Activated T-cell treated with anti-CD3 and anti-CD28 coated beads, Interleukin-2, amount 50 U/mL, for 48 hours (primary cell): ENCODE measurements around the gene PSME3.
"Not testable (repeated sequence)": the region's sequence is repeated elsewhere in the genome, so short reads cannot be mapped to it uniquely, and the experiment has no call there.

Source experiments
- DNase-seq, 2 experiments: peaks; one replicate each; pipeline ENCODE4 v3.0.0-alpha.2; 2020

Gene PSME3

DNA sequence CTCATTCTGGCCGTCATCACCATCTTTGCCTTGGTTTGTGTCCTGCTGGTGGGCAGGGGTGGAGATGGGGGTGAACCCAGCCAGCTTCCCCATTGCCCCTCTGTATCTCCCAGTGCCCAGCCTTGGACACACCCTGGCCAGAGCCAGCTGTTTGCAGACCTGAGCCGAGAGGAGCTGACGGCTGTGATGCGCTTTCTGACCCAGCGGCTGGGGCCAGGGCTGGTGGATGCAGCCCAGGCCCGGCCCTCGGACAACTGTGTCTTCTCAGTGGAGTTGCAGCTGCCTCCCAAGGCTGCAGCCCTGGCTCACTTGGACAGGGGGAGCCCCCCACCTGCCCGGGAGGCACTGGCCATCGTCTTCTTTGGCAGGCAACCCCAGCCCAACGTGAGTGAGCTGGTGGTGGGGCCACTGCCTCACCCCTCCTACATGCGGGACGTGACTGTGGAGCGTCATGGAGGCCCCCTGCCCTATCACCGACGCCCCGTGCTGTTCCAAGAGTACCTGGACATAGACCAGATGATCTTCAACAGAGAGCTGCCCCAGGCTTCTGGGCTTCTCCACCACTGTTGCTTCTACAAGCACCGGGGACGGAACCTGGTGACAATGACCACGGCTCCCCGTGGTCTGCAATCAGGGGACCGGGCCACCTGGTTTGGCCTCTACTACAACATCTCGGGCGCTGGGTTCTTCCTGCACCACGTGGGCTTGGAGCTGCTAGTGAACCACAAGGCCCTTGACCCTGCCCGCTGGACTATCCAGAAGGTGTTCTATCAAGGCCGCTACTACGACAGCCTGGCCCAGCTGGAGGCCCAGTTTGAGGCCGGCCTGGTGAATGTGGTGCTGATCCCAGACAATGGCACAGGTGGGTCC lies 18.4 kb downstream of the PSME3 start:
- DNase-seq, result not testable (repeated sequence)

DNA sequence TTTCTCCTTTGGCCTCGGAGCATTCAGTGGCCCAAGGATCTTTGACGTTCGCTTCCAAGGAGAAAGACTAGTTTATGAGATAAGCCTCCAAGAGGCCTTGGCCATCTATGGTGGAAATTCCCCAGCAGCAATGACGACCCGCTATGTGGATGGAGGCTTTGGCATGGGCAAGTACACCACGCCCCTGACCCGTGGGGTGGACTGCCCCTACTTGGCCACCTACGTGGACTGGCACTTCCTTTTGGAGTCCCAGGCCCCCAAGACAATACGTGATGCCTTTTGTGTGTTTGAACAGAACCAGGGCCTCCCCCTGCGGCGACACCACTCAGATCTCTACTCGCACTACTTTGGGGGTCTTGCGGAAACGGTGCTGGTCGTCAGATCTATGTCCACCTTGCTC lies 19.2 kb downstream of the PSME3 start:
- no peak for DNase-seq

DNA sequence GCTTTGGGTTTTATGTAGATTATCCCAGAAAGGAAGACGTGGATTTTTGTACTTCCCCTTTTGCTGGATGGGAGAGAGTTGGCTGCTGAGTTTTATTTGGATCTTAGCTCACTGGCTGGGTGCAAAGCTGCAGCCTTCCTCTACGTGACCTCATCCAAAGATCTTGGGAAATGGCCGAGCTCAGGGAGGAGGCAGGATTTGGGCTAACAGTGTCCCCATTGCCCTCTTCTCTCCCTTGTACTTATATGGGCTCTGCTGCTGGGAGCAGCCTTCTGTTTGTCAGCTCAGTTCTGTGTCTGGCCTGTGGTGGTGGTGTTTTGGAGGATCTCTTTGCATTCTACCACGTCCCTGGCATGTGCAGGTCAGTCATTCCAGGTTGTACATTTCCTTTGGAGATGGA lies 19.8 kb downstream of the PSME3 start:
- DNase-seq, result no peak

DNA sequence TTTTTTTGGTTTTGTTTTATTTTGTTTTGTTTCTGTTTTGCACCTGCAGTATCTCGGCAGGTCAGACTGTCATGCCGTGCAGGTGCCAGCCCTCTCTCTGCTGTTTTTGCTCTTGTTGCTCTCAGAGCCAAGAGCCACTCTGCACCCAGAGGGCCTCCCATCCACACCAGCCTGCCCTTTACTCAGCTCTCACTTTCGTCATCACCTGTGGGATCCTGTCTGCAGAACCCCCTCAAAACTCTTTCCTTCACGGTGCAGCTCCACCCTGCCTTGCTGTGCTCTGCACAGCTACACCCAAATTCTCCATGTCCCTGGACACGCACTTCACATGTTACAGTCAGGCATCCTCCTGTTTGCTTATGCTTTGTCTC lies 20.4 kb downstream of the PSME3 start:
- no peak for DNase-seq

DNA sequence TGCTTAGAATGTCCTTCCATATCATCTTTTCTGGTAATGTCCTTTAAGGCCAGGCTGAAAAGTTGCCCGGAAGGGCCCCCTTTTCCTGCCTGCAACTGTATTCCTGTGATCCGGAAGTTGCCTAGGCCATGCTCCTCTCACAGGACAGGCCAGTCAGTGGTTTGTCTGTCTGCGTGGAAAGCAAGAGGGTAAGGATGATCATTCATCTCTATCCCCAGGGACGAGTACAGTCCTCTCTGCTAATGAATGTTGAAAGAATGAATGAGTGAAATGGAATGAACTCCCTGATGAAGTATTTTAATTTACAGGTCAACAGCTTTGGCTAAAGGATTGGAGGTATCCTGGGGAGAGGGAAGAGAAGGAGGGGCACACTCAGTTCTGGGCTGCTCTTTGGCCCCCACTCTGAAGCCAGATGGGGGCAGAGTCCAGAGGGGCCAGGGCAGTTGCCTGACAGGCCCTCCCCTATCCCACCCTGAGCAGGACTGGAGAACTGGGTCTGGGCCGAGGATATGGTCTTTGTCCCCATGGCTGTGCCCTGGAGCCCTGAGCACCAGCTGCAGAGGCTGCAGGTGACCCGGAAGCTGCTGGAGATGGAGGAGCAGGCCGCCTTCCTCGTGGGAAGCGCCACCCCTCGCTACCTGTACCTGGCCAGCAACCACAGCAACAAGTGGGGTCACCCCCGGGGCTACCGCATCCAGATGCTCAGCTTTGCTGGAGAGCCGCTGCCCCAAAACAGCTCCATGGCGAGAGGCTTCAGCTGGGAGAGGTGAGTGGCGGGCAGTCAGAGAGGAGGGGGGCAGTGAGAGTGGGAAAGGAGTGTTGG lies 21.0 kb downstream of the PSME3 start:
- DNase-seq, result no peak

DNA sequence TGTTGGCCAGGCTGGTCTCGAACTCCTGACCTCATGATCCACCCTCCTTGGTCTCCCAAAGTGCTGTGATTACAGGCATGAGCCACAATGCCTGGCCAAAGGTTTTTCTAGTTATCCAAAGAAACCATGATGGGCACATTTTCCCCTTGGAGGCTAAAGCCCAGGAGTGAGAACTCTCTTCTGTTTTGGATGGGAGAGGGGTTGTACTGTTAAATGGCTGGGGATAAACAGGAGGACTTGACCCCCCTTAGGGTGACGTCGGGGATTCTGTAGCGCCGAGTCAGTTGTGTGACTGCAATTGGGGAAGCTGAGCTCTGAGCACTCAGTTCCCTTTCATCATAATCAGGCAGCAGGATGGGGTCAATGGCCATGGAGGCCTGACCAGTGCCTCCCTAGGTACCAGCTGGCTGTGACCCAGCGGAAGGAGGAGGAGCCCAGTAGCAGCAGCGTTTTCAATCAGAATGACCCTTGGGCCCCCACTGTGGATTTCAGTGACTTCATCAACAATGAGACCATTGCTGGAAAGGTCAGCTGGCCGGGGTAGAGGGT lies 21.9 kb downstream of the PSME3 start:
- DNase-seq, result no peak

DNA sequence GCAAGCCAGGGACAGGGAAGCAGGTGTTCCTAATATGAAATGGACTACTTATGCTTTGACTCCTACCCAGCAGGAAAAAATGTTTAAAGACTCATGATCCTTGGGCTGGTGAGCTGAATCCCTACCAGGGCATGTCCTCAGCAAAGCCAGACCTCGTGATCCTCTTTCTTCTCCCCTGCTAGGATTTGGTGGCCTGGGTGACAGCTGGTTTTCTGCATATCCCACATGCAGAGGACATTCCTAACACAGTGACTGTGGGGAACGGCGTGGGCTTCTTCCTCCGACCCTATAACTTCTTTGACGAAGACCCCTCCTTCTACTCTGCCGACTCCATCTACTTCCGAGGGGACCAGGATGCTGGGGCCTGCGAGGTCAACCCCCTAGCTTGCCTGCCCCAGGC lies 22.9 kb downstream of the PSME3 start:
- not testable (repeated sequence) for DNase-seq

DNA sequence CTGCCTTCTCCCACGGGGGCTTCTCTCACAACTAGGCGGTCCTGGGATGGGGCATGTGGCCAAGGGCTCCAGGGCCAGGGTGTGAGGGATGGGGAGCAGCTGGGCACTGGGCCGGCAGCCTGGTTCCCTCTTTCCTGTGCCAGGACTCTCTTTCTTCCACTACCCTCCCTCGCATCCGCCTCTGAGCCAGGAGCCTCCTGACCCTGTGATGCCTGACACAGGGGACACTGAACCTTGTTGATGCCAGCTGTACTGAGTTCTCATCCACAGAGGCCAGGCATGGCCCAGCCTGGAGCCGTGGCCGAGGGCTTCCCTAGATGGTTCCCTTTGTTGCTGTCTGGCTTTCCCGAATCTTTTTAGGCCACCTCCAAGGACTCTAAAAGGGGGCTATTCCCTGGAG lies 23.3 kb downstream of the PSME3 start:
- not testable (repeated sequence) for DNase-seq

DNA sequence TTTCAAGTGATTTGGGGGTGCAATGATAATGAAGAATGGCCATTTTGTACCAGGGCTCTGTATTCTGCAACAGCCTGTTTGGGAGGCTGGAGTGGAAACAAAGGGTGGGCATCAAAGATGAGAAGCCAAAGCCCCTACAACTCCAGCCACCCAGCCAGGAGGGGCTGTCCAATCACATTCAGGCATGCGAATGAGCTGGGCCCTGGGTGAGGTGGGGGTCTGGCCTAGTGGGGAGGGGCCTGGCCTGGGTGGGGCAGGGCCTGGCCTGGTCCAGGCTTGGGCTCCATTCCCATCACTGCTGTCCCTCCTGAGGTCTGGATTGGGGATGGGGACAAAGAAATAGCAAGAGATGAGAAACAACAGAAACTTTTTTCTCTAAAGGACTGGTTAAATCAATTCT lies 24.2 kb downstream of the PSME3 start:
- DNase-seq, result no peak

DNA sequence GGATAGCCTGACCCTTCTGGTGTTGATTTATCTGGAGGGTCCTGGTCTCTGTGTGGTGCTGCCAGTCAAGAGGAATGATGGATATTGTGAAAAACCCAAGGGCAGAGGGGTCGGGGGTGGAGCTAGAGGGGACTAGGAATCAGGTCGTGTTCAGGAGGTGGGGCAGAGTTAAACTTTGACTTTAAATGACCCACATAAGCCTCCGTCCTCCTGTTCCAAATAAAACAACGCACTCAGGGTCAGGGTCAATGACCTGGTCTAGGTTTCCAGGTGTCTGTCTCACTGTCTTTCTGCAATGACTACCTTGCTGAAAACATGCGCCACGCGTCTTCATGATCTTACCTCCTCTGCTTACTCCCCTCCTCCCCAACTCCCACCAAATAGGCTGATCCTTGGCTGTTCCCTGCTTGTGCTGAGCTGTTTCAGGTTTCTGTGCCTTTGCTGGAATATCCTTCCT lies 32.5 kb downstream of the PSME3 start:
- DNase-seq, result no peak

DNA sequence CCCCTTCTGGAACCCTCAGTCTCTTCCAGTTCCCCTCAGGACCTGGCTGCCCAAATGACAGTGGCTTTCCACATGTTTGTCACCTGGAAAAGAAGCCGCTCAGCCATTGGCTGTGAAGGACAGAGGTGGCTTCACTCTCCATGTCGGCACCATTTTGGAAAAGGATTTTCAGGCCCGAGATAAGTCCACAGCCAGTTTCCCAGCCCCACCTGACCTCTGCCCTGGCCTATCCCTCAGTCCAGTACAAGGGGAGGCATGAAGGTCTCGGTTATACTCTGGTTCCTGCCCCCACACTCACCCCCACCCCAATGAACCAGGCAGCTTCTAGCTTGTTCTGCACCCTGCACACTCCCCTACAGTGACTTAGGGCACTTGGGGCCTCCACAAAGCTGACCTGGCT lies 33.0 kb downstream of the PSME3 start:
- DNase-seq, result no peak

DNA sequence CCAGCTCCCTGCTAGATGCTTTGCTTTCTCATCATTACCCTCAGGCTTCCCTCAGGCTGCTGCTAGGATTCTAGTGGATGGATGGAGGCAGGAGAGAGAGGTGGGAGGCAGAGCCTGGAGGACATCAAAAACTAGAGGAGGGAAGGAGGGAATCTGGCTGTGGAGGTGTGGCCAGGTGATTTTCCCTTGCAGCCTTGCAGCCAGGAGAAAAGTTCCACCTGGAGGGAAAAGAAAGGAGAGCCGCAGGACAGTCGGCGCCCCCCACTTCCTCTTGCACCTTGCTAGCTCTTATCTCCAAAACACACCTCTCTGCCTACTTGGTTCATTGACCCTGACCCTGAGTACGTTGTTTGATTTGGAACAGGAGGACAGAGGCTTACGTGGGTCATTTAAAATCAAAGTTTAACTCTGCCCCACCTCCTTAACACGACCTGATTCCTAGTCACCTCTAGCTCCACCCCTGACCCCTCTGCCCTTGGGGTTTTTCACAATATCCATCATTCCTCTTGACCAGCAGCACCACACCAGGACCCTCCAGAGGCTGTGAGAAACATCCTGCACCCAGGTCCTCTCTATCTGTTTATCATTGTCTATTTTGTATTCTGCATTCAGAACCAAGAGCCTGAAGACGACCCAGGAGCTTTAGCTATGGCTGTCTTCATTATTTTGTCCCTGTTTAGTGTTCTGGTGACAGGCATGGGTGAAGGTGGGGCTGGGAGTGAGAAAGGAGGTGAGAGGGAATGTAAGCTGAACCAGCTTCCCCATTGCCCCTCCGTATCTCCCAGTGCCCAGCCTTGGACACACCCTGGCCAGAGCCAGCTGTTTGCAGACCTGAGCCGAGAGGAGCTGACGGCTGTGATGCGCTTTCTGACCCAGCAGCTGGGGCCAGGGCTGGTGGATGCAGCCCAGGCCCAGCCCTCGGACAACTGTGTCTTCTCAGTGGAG lies 33.7 kb downstream of the PSME3 start:
- DNase-seq, result no peak

DNA sequence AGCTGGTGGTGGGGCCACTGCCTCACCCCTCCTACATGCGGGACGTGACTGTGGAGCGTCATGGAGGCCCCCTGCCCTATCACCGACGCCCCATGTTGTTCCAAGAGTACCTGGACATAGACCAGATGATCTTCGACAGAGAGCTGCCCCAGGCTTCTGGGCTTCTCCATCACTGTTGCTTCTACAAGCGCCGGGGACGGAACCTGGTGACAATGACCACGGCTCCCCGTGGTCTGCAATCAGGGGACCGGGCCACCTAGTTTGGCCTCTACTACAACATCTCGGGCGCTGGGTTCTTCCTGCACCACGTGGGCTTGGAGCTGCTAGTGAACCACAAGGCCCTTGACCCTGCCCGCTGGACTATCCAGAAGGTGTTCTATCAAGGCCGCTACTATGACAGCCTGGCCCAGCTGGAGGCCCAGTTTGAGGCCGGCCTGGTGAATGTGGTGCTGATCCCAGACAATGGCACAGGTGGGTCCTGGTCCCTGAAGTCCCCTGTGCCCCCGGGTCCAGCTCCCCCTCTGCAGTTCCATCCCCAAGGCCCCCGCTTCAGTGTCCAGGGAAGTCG lies 34.6 kb downstream of the PSME3 start:
- not testable (repeated sequence) for DNase-seq

DNA sequence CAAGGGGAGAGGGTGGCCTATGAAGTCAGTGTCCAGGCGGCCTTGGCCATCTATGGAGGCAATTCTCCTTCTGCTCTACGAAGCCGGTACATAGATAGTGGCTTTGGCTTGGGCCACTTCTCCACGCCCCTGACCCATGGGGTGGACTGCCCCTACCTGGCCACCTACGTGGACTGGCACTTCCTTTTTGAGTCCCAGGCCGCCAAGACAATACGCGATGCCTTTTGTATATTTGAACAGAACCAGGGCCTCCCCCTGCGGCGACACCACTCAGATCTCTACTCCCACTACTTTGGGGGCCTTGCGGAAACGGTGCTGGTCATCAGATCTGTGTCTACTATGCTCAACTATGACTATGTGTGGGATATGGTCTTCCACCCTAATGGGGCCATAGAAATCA lies 35.1 kb downstream of the PSME3 start:
- no peak for DNase-seq

DNA sequence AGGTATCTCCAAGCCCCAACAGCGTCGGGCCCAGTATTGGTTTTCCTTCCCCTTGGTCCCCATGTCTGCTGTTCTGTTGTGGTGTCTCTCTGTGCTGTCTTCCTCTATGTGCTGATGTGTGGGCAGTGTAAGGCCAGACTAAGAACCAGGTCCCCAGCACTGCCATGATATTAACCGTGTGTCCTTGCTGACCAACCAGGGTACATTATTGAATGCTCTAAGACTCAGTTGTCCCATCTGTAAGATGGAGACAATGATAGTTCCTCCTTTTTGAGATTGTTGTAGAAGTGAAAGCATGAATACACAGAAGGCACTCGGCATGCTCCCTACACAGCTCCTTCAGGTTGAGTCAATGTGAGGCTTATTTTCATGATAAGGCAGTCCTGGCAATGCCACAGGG lies 38.5 kb downstream of the PSME3 start:
- DNase-seq, result no peak

DNA sequence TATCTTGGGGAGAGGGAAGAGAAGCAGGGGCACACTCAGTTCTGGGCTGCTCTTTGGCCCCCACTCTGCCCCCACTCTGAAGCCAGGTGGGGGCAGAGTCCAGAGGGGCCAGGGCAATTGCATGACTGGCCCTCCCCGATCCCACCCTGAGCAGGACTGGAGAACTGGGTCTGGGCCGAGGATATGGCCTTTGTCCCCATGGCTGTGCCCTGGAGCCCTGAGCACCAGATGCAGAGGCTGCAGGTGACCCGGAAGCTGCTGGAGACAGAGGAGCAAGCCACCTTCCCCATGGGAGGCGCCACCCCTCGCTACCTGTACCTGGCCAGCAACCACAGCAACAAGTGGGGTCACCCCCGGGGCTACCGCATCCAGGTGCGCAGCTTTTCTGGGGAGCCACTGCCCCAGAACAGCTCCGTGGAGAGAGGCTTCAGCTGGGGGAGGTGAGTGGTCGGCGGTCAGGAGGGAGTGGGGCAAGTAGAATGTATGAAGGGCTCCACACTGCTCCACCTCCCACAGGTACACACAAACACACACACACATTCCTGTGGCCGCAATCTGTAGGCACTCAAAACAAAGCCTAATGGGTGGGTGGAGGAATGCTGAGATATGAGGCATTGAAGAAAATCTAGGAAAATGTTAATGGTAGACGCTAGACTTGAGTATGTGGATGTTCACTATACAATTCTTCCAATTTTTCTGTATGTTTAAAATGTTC lies 39.2 kb downstream of the PSME3 start:
- DNase-seq, result no peak

DNA sequence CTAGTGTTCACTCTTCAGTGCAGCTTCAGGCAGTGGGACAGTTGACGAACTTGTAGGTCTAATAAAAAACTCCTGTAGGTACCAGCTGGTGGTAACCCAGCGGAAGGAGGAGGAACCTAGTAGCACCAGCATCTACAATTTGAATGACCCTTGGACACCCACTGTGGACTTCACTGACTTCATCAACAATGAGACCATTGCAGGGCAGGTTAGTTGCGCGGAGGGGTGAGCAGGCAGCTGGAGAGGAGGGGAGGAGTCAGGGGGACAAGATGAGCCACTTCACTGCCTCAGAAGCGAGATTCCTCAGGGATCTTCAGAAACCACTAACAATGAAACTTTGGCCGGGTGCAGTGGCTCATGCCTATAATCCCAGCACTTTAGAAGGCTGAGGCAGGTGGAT lies 40.1 kb downstream of the PSME3 start:
- DNase-seq, result no peak

DNA sequence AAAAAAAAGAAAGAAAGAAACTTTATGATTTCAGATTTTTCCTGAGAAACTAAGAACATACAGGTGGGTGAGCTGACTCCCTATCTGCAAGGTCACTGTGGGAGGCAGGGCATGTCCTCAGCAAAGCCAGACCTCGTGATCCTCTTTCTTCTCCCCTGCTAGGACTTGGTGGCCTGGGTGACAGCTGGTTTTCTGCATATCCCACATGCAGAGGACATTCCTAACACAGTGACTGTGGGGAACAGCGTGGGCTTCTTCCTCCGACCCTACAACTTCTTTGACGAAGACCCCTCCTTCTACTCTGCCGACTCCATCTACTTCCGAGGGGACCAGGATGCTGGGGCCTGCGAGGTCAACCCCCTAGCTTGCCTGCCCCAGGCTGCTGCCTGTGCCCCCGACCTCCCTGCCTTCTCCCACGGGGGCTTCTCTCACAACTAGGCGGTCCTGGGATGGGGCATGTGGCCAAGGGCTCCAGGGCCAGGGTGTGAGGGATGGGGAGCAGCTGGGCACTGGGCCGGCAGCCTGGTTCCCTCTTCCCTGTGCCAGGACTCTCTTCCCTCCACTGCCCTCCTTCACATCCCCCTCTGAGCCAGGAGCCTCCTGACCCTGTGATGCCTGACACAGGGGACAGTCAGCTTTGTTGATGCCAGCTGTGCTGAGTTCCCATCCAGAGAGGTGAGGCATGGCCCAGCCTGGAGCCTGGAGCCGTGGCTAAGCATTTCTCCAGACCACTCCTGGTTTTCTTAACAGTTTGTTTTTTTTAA lies 40.9 kb downstream of the PSME3 start:
- not testable (repeated sequence) for DNase-seq

DNA sequence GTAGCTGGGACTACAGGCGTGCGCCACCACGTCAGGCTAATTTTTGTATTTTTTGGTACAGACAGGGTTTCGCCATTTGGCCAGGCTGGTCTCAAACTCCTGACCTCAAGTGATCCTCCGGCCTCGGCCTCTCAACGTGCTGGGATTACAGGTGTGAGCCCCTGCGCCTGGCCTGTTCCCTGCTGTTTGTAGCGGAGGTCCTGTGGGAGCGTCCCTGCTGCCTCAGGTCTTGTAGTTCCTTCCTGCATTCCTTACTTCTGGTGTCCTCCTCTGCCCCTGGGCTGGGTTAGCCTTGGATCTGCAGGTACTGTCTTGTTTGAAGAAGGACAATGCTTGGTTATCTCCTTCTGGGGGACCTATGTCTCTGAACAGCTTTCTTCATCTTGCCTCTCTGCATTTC lies 43.8 kb downstream of the PSME3 start:
- no peak for DNase-seq

DNA sequence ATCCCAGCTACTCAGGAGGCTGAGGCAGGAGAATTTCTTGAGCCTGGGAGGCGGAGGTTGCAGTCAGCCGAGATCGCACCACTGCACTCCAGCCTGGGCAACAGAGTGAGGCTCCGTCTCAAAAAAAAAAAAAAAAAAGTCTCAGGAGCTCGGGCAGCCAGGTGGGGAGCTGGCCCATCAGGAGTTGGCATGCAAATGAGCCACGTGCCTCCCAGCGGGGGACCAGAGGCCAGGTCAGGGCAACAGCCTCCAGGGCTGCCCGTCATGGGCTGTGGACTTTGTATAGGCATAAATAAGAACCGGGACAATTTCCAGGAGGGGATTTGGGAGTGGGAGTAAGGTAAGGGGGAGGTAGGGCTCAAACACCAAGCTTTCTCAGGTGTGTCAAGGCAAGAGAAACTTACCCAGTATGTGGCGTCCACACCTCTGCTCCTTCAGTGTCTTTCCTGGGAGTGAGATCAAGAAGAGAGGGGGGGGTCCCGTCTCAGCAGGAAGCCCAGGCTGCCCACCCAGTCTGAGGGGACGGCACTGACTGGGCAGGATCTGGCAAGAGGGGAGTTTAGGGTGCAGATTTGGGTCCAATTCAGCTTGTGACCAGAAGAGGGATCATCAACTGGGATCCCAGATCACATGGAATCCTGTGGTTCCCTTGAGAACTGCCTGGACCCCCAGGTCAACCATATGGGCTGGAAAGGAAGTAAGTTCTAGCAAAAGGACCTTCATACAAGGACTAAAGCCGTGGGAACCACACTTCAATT lies 45.1 kb downstream of the PSME3 start:
- no peak for DNase-seq
